Liver (tissue), 3 donors: ENCODE results near the gene COL4A1.

ENCODE experiments used
- EGR1 ChIP-seq, 2 donors: IDR thresholded peaks; 2 replicates each; pipeline ENCODE4 v1.6.1; 2016 to 2018; ENCODE audit warnings: antibody characterized with exemption in 2 of 2, low read depth in 2 of 2
- FOXA1 ChIP-seq: IDR thresholded peaks from 2 replicates; pipeline ENCODE4 v1.6.1; 2016; ENCODE audit warnings: antibody characterized with exemption
- GABPA ChIP-seq, 2 donors: IDR thresholded peaks in 1 of 2; conservative IDR thresholded peaks in 1 of 2; 2 replicates each; pipeline ENCODE4 v1.6.1; 2016; ENCODE audit warnings: antibody characterized with exemption in 2 of 2, mild to moderate bottlenecking in 1 of 2, moderate library complexity in 1 of 2
- JUND ChIP-seq, 2 donors: IDR thresholded peaks; 2 replicates each; pipeline ENCODE4 v1.6.1; 2016; ENCODE audit warnings: antibody characterized with exemption in 2 of 2
- RAD21 ChIP-seq, 2 donors: IDR thresholded peaks; 2 replicates each; pipeline ENCODE4 v1.6.1; 2016; ENCODE audit warnings: antibody characterized with exemption in 2 of 2, mild to moderate bottlenecking in 2 of 2
- SP1 ChIP-seq: IDR thresholded peaks from 2 replicates; pipeline ENCODE4 v1.6.1; 2018; ENCODE audit warnings: antibody characterized with exemption, mild to moderate bottlenecking
- TAF1 ChIP-seq: conservative IDR thresholded peaks from 2 replicates; pipeline ENCODE4 v1.6.1; 2016; ENCODE audit warnings: antibody characterized with exemption, mild to moderate bottlenecking
- TF ChIP-seq, protein P1 (sequence below): fragments of 150-350 bp; IDR thresholded peaks from 2 replicates; pipeline ENCODE4 v1.5.1; 2017; ENCODE audit warnings: improper control_type of control experiment, low read depth, low read length; ENCODE audit not compliant: missing input control
- TF ChIP-seq, protein P2 (sequence below): IDR thresholded peaks from 2 replicates; pipeline ENCODE4 v1.6.1; 2016; ENCODE audit warnings: antibody characterized with exemption
- TF ChIP-seq, protein P3 (sequence below): IDR thresholded peaks from 2 replicates; pipeline ENCODE4 v1.6.1; 2016; ENCODE audit warnings: antibody characterized with exemption, mild to moderate bottlenecking
- donor health status: healthy.
- donor health status: healthy.

DNA sequence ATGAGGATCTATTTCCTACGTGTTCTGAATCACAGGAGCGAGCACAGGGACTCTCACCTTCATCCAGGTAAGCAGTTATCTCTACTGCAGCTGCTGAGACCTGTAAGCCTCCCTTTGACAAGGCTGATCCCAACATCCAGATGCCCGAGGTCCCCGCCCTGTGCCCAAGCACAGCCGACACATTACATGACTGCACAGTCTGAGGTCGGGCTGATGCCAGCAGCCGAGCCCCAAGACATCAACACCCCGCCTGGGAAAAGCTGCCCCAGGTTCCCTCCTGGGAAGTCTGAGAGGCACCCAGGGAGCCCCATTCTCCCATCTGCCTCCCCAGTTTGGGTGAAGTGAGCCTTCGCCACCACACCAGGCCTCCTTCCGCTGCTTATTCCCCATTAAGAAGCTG, 95.9 kb downstream of the COL4A1 start:
- TF ChIP-seq, protein P1, sequence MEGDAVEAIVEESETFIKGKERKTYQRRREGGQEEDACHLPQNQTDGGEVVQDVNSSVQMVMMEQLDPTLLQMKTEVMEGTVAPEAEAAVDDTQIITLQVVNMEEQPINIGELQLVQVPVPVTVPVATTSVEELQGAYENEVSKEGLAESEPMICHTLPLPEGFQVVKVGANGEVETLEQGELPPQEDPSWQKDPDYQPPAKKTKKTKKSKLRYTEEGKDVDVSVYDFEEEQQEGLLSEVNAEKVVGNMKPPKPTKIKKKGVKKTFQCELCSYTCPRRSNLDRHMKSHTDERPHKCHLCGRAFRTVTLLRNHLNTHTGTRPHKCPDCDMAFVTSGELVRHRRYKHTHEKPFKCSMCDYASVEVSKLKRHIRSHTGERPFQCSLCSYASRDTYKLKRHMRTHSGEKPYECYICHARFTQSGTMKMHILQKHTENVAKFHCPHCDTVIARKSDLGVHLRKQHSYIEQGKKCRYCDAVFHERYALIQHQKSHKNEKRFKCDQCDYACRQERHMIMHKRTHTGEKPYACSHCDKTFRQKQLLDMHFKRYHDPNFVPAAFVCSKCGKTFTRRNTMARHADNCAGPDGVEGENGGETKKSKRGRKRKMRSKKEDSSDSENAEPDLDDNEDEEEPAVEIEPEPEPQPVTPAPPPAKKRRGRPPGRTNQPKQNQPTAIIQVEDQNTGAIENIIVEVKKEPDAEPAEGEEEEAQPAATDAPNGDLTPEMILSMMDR = no peak
- no peak for TF ChIP-seq SP1
- no peak for TF ChIP-seq TAF1
- TF ChIP-seq, protein P2, sequence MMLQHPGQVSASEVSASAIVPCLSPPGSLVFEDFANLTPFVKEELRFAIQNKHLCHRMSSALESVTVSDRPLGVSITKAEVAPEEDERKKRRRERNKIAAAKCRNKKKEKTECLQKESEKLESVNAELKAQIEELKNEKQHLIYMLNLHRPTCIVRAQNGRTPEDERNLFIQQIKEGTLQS = no peak
- no peak for TF ChIP-seq EGR1 (IDR thresholded peaks at IDR 0.05; ENCODE audit: low read depth in 2 of 2)
- TF ChIP-seq FOXA1 = no peak
- TF ChIP-seq, protein P3, sequence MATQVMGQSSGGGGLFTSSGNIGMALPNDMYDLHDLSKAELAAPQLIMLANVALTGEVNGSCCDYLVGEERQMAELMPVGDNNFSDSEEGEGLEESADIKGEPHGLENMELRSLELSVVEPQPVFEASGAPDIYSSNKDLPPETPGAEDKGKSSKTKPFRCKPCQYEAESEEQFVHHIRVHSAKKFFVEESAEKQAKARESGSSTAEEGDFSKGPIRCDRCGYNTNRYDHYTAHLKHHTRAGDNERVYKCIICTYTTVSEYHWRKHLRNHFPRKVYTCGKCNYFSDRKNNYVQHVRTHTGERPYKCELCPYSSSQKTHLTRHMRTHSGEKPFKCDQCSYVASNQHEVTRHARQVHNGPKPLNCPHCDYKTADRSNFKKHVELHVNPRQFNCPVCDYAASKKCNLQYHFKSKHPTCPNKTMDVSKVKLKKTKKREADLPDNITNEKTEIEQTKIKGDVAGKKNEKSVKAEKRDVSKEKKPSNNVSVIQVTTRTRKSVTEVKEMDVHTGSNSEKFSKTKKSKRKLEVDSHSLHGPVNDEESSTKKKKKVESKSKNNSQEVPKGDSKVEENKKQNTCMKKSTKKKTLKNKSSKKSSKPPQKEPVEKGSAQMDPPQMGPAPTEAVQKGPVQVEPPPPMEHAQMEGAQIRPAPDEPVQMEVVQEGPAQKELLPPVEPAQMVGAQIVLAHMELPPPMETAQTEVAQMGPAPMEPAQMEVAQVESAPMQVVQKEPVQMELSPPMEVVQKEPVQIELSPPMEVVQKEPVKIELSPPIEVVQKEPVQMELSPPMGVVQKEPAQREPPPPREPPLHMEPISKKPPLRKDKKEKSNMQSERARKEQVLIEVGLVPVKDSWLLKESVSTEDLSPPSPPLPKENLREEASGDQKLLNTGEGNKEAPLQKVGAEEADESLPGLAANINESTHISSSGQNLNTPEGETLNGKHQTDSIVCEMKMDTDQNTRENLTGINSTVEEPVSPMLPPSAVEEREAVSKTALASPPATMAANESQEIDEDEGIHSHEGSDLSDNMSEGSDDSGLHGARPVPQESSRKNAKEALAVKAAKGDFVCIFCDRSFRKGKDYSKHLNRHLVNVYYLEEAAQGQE = no peak
- no peak for TF ChIP-seq JUND (IDR thresholded peaks at IDR 0.05)
- no peak for TF ChIP-seq GABPA (IDR thresholded peaks at IDR 0.05 in 1 of 2, conservative IDR thresholded peaks at IDR 0.05 in 1 of 2)
- TF ChIP-seq RAD21 (IDR thresholded peaks at IDR 0.05) = no peak
